HG03558 (cell line): ENCODE data around the gene ZNF710.

Experiments used
- ATAC-seq: cut with Tn5 transposase; IDR thresholded peaks from one replicate; pipeline ENCODE4 v1.9.1; 2021; ENCODE audit warnings: moderate number of reproducible peaks; ENCODE audit not compliant: unreplicated experiment; ENCODE audit errors: extremely low read depth

Gene ZNF710

DNA sequence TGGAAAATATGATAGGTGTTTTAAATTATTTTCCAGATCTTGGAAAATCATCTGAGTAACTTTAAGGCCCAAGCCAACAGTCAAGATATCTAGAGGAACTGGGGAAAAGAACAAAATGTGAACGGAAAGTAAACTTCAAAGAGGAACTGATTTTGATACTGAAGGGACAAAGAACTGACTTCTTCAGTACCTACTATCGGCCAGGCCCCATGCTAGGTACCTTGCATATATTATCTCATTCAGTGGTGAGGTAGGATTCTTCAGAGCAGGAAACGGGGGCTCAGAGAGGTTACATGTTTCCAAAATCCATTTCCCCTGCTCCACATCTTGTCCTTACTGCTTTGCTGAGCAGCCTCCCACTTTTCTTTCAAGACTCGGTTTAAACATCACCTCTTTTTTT, 9.8 kb upstream of the ZNF710 start:
- ATAC-seq = no peak

DNA sequence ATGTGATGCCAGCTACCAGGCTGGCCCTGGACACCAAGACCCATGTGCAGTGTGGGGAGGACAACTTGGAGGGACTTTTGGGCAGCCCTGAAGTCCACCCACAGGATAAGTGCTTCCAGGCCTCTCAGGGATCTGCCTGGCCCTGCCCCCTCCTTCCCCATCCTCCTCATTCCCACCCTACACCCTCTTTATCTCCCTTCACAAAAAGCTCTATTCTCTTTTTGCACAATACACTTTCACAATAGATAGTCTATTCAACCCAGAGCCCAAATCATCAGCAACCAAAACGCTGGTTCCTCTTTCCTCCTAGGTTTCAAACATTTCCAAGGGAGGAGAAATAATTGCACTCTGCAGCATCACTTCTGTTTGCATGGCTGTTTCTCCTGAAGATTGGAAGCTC, 7.8 kb upstream of the ZNF710 start:
- ATAC-seq = no peak

DNA sequence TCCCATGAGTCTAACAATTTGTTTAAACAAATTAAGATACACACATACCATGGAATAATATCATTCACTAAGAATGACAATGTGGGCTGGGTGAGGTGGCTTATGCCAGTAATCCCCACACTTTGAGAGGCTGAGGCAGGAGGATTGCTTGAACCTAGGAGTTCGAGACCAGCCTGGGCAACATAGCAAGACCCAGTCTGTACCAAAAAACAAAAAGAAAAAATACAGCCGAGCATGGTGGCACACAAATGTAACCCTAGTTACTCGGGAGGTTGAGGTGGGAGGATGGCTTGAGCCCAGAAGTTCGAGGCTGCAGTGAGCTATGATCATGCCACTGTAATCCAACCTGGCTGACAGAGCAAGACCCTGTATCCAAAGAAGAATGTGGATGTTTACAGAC, 4.0 kb upstream of the ZNF710 start:
- no peak for ATAC-seq

DNA sequence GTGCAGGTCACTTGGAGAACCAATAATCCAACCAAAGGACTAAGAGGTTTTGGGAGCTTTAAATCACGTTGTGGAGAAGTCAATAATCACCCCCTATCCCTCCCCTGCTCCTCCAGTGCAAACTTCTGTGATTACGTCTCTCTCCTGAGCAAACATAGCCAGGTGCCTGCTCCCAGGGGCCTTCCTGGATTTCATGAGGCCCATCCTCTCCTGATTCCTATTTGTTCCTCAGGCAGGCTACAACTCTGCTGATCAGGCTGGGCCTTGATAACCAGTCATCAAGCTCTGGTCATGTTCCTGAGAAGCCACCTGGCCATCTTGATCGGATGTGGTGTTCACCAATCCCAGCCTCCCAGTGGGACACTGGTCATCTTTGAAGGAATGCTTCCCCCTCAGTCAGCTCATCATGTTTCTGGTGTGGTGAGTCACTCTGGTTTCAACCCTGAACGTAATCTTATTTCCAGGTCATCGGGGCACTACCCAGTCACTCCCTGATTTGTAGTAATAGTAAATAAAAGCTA, 2.9 kb upstream of the ZNF710 start:
- no peak for ATAC-seq

DNA sequence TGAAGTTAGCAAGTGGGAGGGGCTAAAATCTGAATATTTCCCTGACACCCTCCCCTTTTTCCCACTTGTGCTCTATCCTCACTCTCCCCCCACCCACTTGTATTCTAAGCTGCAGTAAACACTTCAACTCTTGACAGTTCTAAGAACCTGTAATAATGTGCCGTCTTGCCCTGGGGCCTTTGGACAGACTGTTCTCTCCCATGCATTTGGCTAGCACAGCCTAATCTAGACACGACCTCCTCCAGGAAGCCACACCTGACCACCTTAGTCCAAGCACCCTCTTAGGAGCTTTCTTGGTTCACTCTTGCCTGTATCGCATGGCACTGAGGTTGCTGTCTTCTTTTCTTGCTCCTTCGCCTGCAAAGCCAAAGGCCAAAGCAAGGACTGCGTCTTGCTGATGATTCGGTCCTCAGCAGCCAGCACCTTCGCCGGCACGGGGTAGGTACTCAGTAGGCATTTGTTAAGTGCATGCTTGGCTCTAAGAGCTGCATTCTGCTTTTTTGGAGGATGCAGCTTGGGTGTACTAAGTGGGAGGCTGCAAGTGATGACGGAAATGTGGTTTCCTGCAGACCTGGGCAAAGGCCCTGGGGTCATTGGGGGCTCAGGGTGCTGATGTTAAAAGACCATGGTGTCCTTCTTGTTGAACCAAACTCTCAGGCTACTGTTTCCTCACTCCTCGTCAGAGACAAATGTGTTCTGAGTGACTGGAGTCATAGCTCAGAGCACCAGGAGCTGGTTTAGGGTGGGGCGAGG, 2.0 kb upstream of the ZNF710 start:
- no peak for ATAC-seq

DNA sequence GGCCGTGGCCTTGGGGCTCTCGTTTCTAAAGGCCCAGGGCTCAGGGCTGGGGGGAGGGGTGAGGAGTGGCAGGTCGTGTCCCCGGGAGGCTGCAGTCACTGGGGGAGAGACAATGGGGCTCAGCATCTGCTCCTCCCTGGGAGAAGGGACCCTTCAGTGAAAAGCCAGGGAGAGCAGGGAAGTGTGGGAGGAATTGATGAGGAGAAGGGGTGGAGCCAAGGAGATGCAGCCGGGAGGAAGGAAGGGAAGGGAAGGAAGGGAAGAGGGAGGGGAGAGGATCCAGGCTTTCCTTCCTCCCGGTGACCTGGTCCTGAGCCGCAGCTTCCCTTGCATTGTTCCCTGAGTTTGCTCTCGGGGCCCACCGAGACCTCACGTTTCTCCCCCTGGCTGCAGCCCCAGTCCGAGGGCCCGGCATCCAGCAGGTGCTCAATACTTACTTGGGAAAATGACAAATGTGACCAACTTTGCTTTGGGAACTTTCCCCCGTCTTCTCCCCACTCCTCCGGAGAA, 1.4 kb upstream of the ZNF710 start:
- ATAC-seq = no peak

DNA sequence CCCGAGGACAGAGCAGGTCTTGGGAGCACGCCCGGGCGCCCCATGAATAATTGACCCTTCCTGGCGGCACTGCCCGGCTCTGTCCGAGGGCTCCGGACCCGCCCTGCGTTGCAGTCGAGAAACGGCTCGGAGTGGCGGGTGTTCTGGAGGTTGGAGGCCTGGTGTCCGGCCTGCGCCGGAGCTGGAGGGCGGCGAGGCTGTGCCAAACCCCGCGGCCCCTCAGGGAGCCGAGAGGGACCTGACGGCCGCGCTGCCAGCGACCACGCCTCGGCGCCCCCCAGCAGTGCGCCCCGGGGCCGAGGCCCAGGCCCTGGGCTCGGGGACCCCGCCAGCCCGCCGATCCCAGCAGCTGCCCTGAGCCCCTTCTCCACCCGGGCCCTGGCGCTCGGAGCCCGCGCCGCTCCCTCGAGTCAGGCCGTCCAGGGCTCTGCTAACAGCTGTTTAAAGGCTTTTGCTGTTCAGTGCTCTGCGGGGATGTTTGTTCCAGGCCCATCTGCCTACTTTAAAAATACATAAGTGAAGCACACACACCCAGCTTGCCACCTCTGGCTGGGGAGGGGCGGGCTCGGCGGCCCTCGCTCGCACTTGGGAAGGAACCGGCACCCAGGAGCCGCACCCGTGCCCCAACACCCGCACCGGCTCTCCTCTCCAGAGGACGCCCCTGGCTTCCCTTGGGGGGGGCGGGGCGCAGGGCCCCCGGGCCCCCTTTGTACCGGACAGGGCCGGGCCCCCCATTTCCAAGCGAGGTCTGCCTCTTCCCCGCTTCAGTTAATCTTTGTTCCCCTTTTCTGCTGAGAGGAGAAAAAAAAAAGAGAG, 730 bp upstream of the ZNF710 start:
- no peak for ATAC-seq

DNA sequence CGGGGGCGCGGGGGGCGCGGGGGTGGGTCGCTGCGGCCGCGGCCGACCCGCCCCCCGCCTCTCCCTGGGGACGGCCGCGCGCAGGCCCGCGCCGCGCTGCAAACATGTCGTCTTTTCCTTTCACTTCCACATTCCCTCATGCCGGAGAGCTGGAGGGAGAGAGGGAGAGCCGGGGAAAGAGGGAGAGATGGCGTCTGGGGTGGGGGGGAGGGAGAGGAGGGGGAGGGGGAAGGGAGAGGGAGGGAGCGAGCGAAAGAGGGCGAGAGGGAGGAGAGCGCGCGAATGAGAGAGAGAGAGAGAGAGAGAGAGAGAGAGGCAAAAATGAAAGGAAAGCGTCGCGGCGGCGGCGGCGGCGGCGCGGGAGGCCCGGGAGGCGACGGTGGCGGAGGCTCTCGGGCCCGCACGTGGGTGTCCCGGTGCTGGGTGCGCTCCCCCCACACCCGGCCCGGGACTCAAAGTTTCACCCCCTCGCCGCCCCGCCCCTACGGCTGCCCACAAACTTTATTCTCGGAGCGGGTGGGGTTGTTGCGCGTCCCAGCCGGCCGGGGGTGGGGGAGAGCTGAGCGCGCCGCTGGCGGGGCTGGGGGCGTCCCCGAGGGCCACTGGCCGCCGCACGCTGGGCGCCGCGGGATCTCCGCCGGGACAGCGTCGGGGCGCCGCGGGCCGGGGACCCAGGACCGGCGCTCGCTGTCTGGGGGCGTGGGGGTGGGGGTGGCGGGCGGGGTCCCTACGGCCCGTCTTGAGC, 731 bp downstream of the ZNF710 start:
- no peak for ATAC-seq

DNA sequence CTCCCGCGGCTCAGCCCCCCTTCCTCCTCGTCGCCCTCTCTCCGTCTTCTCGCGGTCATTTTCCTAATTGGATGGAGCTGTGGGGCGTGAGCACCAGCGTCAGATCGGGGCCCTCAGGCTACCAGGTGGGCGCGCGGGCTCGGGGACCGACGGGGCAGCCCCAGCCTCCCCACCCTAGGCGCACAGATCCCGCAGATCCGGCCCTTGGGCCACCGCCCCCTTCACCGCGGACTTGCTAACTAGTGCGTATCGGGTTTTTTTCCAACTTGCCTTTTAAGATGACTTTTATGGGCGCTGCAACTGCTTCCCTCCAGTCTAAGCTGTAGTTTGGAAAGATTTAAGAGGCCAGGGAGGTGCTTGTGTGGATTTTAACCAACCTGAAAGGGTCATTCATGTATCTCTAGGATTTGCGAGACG, 1.3 kb downstream of the ZNF710 start:
- no peak for ATAC-seq

DNA sequence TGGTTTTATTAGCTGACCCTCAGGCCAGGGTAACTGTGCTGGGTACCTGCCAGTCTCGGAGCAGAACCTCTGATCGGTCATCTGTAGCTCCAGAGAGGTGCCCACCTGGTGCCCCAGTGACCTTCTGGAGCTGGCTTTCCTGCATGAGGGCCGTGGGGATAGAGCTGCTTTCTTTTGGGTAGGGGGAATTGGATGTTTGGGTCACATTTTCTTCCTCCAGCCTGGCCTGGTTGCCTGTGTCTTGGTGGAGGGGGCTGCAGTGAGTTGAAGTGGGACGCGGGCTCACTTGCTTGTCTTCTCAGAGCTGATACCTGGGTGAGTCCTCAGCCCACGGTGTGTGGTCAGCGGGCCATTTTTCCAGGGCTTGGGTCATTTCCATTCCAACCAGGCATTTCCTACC, 2.6 kb downstream of the ZNF710 start:
- no peak for ATAC-seq

DNA sequence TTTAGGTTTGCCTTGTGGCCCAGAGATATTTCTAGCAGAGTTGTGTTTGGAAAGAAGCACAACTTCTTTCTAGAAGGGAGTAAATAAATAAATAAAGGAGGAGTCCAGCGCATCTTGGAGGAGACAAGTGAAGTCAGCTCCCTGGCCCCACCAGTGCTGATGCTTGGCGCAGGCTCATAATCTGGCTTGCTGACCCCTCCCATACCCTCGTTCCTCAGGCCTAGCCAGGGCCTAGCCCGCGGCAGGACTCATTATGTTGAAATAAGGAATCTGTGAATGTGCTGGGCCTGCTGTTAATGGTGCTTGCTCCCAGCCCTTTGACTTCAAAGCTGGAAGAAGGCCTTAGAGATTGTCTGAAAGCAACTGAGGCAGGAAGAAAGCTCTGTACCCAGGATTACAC, 3.1 kb downstream of the ZNF710 start:
- no peak for ATAC-seq

DNA sequence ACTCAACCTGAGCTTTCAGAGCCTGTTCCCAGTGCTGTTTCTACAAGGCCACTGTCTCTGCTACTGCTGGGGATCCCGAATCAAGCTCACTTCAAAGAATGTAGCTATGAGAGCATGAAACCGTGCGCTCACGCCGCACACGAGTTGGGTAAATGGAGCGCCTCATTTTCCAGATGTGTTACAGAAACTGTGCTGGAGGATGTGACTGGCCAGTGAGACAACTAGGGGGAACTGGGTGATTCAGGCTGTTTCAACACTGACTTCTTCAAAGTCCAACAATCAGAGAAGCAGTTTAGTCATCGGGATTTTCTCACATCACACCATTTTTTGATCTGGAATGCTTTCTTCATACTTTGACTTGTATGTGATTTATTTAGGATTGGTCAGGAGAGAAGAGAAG, 3.5 kb downstream of the ZNF710 start:
- no peak for ATAC-seq

DNA sequence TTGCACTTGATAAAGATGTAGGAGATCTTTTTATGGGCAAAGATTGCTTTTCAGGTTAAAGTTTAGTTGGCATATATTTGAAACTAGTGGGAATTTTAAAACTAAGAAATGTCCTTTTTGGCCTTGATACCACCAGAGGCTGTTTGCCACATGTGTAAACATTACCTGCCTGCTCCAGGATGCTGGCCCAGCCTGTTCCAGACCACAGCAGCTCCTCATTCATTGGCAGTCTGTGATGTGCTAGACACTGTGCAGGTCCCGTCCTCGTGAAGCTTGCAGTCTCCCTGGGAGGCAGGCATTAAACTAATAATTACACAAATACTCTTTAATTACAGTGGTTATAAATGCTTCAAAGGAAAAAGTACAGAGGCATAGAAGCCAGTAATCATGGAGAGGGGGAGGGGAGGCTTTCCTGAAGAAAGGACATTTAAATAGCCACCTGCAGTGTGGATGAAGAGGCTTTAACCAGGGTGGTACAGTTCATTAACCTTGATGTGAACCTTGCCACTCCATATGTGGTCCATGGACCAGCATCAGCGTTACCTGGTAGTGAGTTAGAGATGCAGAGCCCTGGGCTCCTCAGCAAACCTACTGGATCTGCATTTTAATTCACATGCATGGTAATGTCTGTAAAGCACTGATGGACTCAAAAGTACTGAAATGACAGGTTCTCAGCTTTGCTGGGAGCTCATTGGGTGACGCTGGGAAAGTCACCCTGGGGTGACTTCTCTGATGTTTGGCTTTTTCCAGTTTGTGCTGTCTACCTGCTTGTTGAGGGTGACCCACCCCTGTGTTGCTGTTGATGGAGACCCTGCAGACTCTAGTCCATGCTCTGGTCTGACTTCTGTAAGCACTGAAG, 5.3 kb downstream of the ZNF710 start:
- no peak for ATAC-seq

DNA sequence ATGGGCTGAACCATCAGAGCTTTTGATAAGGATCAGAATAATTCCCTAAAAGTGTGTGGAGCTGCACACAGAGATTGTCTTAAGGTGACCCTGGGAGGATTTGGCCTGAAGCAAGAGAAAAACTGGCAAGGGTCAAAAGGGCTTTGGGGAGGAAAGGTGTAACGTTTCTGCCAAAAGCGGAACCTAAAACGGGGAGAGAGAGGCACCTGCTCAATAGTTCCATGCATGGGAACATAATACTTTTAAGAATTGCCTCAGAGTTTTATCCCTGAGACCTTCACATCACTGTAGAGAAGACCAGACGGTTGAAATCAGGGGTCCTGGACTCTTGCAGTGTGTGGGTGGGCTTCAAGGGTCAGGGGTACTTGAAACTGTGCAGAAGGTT, 5.9 kb downstream of the ZNF710 start:
- ATAC-seq = no peak

DNA sequence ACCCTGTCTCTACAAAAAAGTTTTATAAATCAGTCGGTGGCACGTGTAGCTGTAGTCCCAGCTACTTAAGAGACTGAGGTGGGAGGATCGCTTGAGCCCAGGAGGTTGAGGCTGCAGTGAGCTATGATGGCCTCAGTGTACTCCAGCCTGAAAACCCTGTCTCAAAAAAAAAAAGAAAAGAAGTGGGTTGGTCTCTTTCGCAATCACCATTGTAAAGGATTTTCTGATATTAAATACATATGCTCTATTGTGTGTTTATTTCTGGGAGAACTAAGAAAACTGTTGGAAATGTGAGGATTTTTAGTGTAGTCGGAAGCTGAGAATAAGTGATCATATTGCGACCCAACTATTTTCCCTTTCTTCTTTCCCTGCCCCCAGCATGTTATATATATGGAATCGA, 7.5 kb downstream of the ZNF710 start:
- ATAC-seq = no peak

DNA sequence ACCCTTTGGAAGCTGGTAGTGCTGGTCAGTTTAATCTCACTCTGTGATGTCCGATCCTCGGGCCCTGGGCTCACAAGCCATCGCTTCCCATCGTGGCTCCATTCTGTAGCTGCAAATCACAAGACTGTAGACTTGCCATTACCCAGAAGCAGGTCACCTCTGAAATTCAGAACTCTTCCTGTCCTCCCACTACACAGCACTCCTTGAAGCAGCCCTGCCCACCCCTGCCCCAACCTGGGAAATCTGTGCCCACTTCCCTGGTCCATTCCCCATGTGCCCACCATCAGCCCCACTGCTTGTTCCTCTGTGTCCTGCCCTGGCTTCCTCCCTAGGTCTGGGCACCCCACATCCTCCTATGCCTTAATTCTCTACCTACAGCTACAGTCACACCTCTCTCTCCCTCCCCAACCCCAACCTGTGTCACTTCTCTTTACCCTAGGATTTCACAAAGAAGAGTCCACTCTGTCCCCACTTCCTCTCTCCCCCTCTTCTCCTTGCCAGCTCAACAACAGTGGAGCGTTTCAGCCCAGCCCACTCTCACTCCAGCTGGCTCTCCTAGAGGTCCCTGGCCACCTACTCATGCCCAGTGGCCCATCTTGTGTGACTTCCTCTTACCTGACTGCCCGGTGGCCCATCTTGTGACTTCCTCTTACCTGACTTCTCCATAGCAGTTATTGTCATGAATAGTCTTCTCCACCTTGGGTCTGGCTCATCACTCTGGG, 8.3 kb downstream of the ZNF710 start:
- ATAC-seq = no peak

DNA sequence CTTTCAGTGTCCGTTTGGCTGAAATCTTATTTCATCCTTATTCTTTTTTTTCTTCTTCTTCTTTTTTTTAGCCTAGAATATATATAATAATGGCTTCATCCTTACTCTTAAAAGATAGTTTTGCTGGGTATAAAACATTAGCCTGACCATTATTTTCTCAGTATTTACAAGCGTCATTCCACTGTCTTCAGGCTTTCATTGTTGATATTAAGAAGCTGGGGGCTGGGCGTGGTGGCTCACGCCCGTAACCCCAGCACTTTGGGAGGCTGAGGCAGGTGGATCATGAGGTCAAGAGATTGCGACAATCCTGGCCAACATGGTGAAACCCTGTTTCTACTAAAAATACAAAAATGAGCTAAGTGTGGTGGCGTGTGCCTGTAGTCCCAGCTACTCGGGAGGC, 10.6 kb downstream of the ZNF710 start:
- no peak for ATAC-seq

DNA sequence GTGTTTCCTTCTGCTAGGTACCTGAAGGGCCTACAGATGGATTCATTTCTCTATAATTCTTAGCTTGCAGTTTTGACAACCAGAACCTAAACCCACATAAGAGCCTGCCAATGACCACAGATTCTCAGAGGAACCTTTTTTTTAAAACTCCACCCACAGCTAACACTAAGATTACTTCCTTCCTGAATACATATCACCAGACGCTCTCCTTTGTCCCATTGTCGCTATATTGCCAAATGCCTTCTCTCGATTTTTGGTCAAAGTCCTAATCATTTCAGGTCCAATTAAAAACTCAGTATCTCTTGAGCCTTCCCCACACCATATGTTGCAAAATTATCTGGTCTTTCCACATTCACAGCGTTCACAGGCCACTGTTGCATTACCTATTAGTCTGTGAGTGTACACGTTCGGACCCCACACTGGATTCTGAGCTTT, 12.4 kb downstream of the ZNF710 start:
- no peak for ATAC-seq

DNA sequence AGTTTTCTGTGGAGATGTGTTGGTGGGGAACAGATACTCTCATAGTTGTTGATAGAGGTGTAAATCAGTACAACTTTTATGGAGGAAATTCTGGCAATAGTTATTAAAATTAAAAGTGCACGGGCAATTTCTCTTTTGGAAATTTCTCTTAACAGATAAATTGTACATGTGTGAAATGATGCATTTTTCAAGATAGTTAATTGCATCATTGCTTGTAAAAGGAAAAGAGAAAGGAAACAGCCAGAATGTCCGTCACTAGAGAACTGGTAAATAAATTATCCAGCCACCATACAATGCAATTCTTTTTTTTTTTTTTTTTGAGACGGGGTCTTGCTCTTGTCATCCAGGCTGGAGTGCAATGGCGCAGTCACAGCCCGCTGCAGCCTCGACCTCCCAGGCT, 14.2 kb downstream of the ZNF710 start:
- ATAC-seq = no peak
